Measurements from ENCODE around the gene PPP2R2B.
"Not testable (repeated sequence)": the region's sequence is repeated elsewhere in the genome, so short reads cannot be mapped to it uniquely, and the experiment has no call there.

Gene PPP2R2B

DNA sequence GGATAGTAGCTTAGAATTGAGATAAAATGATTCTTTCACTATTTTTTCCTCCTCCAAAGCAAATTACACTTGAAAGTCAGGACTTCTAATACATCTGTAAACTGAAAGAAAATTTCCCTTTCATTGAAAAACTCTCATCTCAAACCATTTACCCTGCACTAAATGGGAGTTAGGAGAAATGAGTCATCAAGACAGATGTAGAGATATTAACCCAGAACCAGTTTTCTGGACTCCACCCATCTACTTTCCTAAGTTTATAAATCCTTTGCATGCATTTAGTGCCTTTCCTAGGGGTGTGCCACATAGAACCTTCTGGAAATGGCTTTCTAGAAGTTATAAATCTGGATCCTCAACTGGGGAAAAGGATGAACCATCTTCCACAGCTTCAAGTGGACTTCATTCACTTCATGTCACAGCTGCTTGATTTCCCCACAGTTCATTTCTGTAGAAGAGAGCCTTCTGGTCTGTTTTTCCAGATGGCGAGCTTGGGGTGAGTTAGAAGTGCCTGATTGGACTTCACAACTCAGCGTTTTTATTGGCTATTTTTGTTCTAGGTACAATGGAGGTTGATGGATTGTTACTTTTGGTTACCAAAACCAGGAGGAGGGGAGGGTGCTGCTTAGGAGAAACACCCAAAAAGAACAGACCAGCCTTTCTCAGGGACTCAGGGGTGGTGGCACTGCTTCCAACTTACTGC lies 290.1 kb downstream of the PPP2R2B start:
- no peak for DNase-seq

- DNase-seq = no peak
Observed at GRCh38 chr5:146586752-146587151, 291.8 kb downstream of the PPP2R2B start.

DNA sequence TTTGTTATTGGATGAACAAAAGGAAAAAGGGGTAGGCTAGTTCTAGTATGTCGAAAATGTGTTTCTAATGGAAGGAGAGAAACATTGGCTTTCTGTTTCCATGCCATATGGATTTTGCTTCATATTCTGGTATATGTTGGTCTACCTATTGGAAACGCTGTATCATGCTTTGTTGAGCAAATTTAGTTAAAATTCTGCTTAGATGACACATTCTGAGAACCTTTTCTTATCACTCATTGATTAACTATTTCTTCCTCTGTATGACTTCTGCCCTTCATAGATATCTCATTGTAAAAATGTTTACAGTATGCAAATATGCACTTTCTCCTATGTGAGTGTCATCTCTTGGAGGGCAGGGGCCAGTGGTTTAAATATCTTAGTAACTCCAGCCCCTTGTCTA lies 293.8 kb downstream of the PPP2R2B start:
- no peak for DNase-seq

DNA sequence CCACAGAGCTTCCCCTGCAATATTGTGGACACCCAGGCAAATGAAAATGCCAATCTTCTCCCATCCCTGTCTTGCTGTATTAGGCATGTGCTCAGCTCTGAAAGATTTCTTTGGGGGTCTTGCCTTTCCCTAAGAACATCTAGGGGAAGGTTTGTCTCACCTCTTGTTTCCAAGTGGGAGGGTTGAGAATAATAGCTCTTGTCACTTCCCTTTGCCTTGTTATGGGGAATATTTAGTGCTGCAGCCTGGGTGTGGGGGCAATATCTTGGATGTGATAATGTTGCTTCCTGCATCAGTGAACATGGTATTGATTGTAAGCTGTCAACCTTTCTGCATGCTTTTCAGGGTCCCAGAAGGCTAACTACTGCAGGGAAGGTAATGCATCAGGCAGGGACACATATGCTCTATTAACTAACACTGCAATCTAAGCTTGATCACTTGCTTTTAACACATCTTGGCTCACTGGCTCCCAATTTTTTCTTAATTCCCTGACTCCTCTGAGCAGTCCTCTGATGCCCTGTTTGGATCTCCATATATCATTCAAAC lies 296.4 kb downstream of the PPP2R2B start:
- no peak for DNase-seq

DNA sequence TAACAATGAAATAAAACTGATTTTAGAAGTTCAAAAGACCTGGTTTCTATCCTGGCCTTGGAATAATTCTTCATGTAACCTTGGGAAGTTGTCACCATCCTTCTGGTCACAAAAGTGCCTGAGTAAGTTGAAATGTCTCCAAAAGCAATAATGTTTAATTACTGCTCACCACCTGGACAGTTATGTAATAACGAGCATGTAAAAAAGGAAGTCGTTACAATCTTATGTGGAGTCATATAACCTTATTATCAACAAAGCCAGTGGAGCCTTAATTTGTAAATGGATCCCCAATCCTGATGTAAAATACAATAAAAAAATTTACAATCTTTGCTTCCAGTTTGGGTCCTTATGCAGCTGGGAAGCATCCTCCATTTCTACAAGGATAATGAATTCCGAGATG lies 298.3 kb downstream of the PPP2R2B start:
- peak in 1 of 2 experiments; percentile 4 for DNase-seq

GRCh38 chr5:146574713-146575112 lies 303.8 kb downstream of the PPP2R2B start:
- peak in 1 of 2 experiments; percentile 1 for DNase-seq

DNA sequence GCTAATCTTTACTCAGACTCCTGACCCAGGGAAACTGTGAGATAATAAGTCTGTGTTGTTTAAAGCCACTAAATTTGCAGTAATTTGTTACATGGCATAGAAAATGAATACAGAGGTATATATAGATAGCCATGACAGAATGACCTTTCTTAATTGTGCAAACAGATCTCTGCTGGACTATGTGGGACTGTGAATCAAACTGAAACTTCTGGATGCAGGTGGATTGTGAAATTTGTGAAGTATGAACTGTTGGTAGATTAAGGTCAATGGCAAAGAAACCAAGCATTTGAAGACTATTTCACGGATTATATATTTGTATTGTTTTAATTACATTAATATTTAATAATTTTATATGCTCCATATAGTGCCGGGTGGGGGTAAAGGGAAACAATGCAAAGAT lies 310.4 kb downstream of the PPP2R2B start:
- DNase-seq = no peak

DNA sequence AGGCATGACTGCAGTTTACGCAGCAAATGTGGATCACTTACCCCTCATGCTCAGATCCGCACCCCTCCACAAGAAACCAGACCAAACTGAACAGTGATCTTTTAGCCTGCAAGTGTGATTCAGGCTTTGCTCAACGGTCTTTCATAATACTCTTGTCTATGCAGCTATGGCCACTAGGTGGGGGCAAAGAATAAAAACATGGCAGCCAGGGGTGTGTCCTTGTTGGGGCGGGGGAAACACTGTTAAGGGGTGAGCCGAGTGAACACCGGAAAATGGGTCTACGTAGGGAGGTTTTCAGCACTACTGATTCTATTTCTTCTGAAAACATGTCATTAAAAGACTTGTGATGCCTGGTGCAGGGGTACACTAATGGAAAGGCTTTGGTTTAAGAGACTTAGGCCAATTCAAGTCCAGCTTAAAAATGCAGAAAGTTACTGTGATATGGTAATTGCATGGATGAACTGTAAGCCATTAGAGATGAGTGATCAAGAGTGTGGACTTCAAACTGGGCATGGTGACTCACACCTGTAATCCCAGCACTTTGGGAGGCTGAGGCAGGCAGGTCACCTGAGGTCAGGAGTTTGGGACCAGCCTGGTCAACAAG lies 312.7 kb downstream of the PPP2R2B start:
- DNase-seq = peak; percentile 70

DNA sequence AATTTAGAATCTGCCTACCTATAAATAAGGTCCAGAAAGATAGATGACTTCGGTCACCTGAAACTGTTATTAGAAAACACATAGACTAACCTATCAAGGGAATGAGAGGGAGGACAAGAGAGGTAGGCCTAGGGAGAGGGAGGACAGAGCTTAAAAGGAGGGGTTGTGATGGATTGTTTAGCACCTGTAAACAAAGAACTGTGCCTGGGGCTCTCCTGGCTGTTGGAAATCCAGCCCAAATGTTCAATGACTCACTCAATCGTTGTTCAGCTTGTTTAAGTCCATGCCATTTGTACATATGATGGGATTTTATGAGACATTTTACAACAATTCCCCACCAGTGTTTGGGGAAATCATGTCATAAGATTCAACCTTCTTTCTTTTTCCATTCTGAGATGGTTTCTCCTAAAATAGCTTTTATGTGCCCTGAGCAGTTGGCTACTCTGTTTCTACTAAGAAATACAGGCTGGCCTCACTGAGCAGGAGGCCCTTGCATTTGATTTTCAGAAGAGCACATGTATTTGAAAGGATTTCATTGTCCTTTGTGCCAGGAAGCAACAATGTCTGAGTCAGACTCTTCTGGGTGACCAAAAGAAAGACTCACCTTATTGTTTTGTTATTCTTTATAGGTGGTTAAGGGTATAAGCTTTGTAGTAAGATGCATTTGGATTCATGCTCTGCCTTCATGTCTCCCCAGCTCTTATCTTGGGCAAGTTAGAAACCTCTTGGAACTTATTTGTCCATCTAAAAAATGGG lies 314.4 kb downstream of the PPP2R2B start:
- no peak for DNase-seq

DNA sequence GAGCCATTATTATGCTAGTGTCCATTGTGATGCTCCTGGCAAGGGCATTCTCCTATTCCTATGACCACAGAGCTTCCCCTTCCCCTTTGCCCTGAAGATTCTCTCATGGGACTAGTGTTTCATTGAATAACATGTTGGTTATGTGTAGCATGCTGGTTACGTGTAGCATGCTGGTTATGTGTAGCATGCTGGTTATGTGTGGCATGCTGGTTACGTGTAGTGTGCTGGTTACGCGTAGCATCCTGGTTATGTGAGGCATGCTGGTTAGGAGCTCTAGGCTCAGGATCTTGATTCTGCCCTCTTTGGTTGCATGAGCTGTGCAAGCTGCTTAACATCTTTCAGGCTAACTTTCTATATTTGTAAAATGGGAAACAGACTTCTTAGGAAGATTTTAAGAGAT lies 316.1 kb downstream of the PPP2R2B start:
- no peak for DNase-seq

DNA sequence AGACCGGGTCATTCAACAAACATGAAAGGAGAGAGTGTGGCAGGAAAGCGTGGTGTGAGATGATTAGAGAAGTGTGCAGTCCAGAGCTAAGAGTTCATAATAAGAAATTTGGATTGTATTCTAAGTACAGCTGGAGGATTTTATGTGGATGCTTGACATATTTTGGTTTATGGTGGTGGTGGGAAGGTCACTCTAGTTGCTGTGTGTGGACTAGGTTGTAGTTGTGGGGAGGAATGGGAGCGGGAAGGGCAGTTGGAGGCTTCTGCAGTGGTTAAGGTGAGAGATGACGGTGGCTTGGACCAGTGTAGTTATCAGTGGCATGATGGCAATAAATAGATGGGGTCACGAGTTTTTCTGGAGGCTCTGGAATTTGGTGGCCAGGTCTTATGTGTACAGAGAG lies 316.8 kb downstream of the PPP2R2B start:
- DNase-seq = no peak

- no peak for DNase-seq
Observed at GRCh38 chr5:146560205-146560812, 318.2 kb downstream of the PPP2R2B start.

- not testable (repeated sequence) for DNase-seq
Observed at GRCh38 chr5:146556884-146557283, 321.7 kb downstream of the PPP2R2B start.

DNA sequence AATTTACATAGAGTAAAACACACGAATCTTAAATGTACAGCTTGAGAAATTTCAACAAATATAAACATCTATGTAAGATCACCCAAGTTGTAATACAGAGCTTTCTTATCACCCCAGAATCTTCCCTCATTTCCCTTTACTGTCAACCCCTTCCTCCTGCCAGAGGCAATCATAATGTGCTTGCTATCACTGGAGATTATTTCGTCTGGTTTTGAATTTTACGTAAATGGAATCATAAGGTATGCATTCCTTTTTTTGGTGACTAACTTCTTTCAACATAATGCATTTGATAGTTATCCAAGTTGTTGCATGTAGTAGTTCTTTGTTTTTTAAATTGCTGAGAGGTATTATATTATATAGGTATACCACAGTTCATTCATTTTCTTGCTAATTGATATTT lies 325.1 kb downstream of the PPP2R2B start:
- no peak for DNase-seq

DNA sequence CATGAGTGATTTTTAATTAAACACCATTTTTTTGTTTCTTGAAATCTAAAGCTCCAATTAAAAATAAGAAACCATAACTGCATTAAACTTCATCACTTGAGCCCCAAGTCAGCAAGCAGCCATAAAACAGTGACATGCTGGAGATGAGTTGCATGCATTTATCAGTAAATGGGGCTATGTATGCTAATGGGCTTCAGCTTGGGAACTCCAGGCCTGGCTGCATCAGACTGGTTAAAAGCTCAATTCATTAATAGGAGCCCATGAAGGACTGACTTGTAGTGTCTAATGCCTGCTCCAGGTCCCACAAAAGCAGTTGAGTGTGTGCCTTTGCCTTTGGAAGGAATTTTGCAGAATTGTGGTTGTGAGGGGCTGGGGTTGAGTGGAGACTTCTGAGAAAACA lies 328.9 kb downstream of the PPP2R2B start:
- DNase-seq = no peak

GRCh38 chr5:146548781-146549449 lies 329.6 kb downstream of the PPP2R2B start:
- DNase-seq = no peak

DNA sequence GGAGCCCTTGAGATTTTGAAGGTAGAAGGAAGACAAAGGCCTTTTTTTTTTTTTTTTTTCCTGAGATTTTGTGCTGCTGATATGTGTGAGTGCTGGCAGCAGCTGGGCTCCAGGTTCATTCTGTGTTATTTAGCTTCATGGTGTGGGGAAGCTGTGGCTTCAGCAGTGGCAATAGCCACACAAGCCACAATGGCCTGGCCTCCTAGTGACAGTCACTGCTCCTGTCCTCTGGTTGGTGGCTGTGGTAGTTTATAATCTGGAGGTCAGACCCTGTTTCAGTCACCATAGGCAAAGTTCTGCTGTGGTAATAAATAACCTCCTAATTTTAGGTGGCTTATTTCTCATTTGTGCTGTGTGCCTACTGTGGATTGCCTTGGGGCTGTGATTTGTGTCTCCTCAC lies 334.3 kb downstream of the PPP2R2B start:
- no peak for DNase-seq

DNA sequence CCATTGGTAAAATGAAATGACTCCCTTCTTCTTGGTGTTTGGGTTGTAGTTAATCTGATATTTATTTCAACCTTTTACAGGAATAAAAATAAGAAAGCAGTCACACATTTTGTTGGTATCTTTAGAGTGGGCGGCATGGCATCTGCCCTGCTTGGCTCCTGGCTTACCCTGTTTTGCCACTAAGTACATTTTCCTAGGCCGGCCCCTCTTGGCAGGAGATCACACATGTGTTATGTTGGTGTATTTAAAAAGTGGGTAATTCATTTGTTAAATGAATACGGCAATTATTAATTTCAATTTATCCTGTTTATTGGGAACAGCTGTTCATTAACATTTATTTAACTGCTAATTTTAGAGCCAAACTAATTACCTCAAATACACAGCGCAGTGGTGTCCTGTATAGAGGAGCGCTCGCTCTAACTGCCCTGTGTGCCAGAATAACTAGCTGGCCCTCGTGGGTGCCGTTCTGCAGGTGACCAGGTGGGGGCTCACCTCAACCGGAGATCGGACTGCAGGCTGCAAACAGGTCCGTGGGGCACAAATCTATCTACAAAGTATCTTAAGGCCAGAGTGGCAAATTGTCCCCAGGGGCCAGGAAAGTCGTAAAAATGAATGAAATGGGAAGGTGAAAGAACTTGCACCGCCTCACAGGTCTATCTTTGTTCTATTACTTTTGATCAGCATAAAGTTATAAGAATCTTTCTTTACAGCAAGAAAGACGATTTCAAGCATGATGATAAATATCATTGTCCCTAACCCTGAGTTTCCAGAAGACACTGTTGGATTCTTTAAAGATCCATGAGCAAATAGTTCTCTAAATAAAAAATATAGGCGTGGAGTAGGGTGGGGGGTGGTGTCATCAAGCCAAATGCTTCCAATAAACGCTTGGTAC lies 336.4 kb downstream of the PPP2R2B start:
- peak; percentile 24 to 30 for DNase-seq

DNA sequence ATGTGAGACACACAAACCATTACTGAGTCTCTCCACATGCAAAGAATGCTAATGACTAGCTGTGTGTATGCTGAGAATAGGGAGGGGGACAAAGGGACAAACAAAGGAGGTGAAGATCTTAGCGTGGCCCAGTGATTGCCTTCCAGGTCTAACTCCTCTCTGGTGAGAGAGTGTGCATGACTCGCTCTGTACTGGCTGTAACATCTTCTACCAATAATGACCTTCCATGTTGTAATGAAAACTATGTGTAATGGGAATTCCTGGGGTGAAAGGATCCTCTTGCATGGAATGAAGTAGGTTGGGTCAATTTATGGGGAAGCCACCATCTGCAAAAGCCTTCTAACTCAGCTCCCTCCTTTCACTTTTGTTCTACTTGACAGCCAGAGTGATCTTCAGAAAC lies 338.1 kb downstream of the PPP2R2B start:
- DNase-seq = no peak

DNA sequence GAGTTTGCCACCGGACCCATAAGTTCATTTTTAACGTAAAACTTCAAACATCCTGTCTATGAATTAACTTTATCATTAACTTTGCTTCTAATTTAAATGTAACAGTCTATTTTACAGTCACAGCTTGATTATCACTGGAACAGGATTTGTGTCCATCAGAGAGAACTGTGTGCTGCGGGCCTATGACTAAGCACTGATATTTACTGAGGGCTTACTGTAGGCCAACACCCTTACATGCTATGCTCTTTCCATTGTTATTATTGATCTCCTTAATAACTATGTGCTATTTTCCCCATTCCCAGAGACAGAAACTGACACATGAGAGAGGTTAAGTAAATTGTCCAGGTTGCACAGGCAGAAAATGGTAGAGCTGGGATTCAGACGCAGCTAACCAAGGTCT lies 338.6 kb downstream of the PPP2R2B start:
- DNase-seq = no peak

GRCh38 chr5:146538432-146538831 lies 340.1 kb downstream of the PPP2R2B start:
- DNase-seq = no peak

DNA sequence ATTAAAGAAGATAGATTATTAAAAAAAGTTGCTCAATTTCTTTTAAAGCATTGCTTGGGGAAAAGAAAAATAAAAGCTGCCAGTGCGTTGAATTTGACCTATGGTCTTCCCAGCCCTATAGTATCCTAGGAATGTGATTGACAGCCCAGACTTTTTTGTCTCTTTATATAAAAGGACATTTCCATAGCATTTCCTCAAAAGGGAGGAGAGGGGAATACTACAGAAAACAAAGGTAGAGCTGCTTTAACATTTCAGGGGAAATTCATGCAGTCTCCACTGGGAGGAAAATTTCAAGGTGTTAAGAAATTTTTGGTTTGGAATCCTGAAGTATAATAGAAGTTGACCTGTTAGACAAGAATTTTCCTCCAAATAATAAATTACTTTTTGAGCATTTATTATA lies 344.7 kb downstream of the PPP2R2B start:
- no peak for DNase-seq
